WTC11 (cell line): ENCODE measurements around the gene STRN4. TPM values are rescaled to one million over a fixed set of nuclear protein-coding genes. Genes with fewer than 3 reads are reported as not detected.
A peak's percentile ranks its signal among the peaks of the same experiment; 100 is the strongest.

ENCODE experiments used
- ATAC-seq: fragments of 200-7000 bp; cut with Tn5 transposase; 2 replicates; pipeline ENCODE4 v1.10.0; 2021; ENCODE audit warnings: mild to moderate bottlenecking, moderate library complexity
- CTCF ChIA-PET: fragments of 300-600 bp; sonication (Branson Sonifier 250); formaldehyde crosslinking; loops from one replicate; lab custom pipeline; 2021; ENCODE audit warnings: antibody characterized with exemption; lab: Charles Lee
- POLR2A ChIA-PET: fragments of 350-600 bp; sonication (Branson Sonifier 250); formaldehyde crosslinking; loops from one replicate; lab custom pipeline; 2021; ENCODE audit warnings: antibody characterized with exemption; lab: Charles Lee
- DNase-seq: peaks from one replicate; pipeline ENCODE4 v3.0.0; 2021; ENCODE audit warnings: low spot score
- H3K27ac Mint-ChIP-seq: 2 replicates; pipeline ENCODE4 v1.8.0; 2021; ENCODE audit warnings: mixed read lengths
- H3K27me3 Mint-ChIP-seq: 2 replicates; pipeline ENCODE4 v1.8.0; 2021; ENCODE audit warnings: low read depth, mild to moderate bottlenecking, moderate library complexity, mixed read lengths
- H3K36me3 Mint-ChIP-seq: 2 replicates; pipeline ENCODE4 v1.8.0; 2021; ENCODE audit warnings: mixed read lengths
- H3K4me1 Mint-ChIP-seq: 2 replicates; pipeline ENCODE4 v1.8.0; 2022; ENCODE audit warnings: mixed read lengths
- H3K4me3 Mint-ChIP-seq: 2 replicates; pipeline ENCODE4 v1.8.0; 2021; ENCODE audit warnings: mild to moderate bottlenecking, moderate library complexity, mixed read lengths
- H3K9me3 Mint-ChIP-seq: 2 replicates; pipeline ENCODE4 v1.8.0; 2021; ENCODE audit warnings: mixed read lengths
- EMX1 ChIP-seq: fragments of 250-450 bp; sonication (Bioruptor Pico); IDR thresholded peaks from 2 replicates; pipeline ENCODE4 v1.8.0; 2021; ENCODE audit warnings: mild to moderate bottlenecking
- ESRRA ChIP-seq: sonication (generic); formaldehyde crosslinking; IDR thresholded peaks from 2 replicates; pipeline ENCODE4 v1.8.1; 2022; ENCODE audit warnings: mild to moderate bottlenecking, missing genetic modification reagents, borderline replicate concordance
- ETV6 ChIP-seq: sonication (generic); formaldehyde crosslinking; IDR thresholded peaks from 2 replicates; pipeline ENCODE4 v1.8.1; 2022; ENCODE audit warnings: mild to moderate bottlenecking, missing genetic modification reagents
- FOXP1 ChIP-seq: sonication (generic); formaldehyde crosslinking; IDR thresholded peaks from 2 replicates; pipeline ENCODE4 v1.8.0; 2022; ENCODE audit warnings: missing genetic modification reagents, mild to moderate bottlenecking, moderate library complexity, borderline replicate concordance
- HMGA2 ChIP-seq: fragments of 250-450 bp; sonication (Bioruptor Pico); IDR thresholded peaks from 2 replicates; pipeline ENCODE4 v1.4.0; 2021; ENCODE audit warnings: mild to moderate bottlenecking, moderate library complexity
- IRF2 ChIP-seq: sonication (generic); formaldehyde crosslinking; IDR thresholded peaks from 2 replicates; pipeline ENCODE4 v1.8.0; 2022; ENCODE audit warnings: low read depth, missing genetic modification reagents, borderline replicate concordance
- JAZF1 ChIP-seq: fragments of 250-450 bp; sonication (Bioruptor Pico); IDR thresholded peaks from 2 replicates; pipeline ENCODE4 v1.9.0; 2021; ENCODE audit warnings: moderate library complexity, mild to moderate bottlenecking, inconsistent platforms
- MYBL2 ChIP-seq: sonication (generic); formaldehyde crosslinking; IDR thresholded peaks from 2 replicates; pipeline ENCODE4 v1.8.1; 2023; ENCODE audit warnings: mild to moderate bottlenecking, moderate library complexity, missing genetic modification reagents
- NFE2L1 ChIP-seq: sonication (generic); formaldehyde crosslinking; IDR thresholded peaks from 2 replicates; pipeline ENCODE4 v1.8.1; 2023; ENCODE audit warnings: missing genetic modification reagents
- SMAD4 ChIP-seq: sonication (generic); formaldehyde crosslinking; IDR thresholded peaks from 2 replicates; pipeline ENCODE4 v1.8.0; 2022; ENCODE audit warnings: mild to moderate bottlenecking, missing genetic modification reagents
- SOX15 ChIP-seq: fragments of 250-450 bp; sonication (Bioruptor Pico); IDR thresholded peaks from 2 replicates; pipeline ENCODE4 v1.9.0; 2021; ENCODE audit warnings: mild to moderate bottlenecking
- TCF7 ChIP-seq: sonication (generic); formaldehyde crosslinking; IDR thresholded peaks from 2 replicates; pipeline ENCODE4 v1.8.0; 2022; ENCODE audit warnings: mild to moderate bottlenecking, low read depth, missing genetic modification reagents, moderate library complexity
- TP53 ChIP-seq: sonication (generic); formaldehyde crosslinking; IDR thresholded peaks from 2 replicates; pipeline ENCODE4 v1.8.1; 2023; ENCODE audit warnings: mild to moderate bottlenecking, missing genetic modification reagents
- ZNF121 ChIP-seq: sonication (generic); formaldehyde crosslinking; IDR thresholded peaks from 2 replicates; pipeline ENCODE4 v1.8.0; 2023; ENCODE audit warnings: missing genetic modification reagents
- ZNF416 ChIP-seq: fragments of 250-450 bp; sonication (Bioruptor Pico); IDR thresholded peaks from 2 replicates; pipeline ENCODE4 v1.9.0; 2021; ENCODE audit warnings: mild to moderate bottlenecking, inconsistent platforms
- ZNF671 ChIP-seq: fragments of 250-450 bp; sonication (Bioruptor Pico); IDR thresholded peaks from 2 replicates; pipeline ENCODE4 v1.8.0; 2021; ENCODE audit warnings: mild to moderate bottlenecking
- total RNA-seq: library from RNA; stranded (reverse); gene quantifications from 3 replicates; pipeline ENCODE4 v1.2.3, GENCODE V29; 2021
- TF ChIP-seq, protein P1 (sequence below): sonication (generic); formaldehyde crosslinking; conservative IDR thresholded peaks from 2 replicates; pipeline ENCODE4 v1.8.1; 2023; ENCODE audit warnings: mild to moderate bottlenecking, low read depth, missing genetic modification reagents, moderate library complexity
- TF ChIP-seq, protein P2 (sequence below): sonication (generic); formaldehyde crosslinking; IDR thresholded peaks from 2 replicates; pipeline ENCODE4 v1.8.1; 2022; ENCODE audit warnings: mild to moderate bottlenecking, moderate library complexity, missing genetic modification reagents
- TF ChIP-seq, protein P3 (sequence below): fragments of 250-450 bp; sonication (Bioruptor Pico); IDR thresholded peaks from 2 replicates; pipeline ENCODE4 v1.9.0; 2021; ENCODE audit warnings: mild to moderate bottlenecking
- TF ChIP-seq, protein P4 (sequence below): sonication (generic); formaldehyde crosslinking; IDR thresholded peaks from 2 replicates; pipeline ENCODE4 v1.8.0; 2022; ENCODE audit warnings: mild to moderate bottlenecking, missing genetic modification reagents
- TF ChIP-seq, protein P5 (sequence below): sonication (generic); formaldehyde crosslinking; IDR thresholded peaks from 2 replicates; pipeline ENCODE4 v1.8.1; 2023; ENCODE audit warnings: mild to moderate bottlenecking, missing genetic modification reagents, moderate library complexity

Gene STRN4
- total RNA-seq, 1 experiment from 2014 or later = 144 TPM

DNA sequence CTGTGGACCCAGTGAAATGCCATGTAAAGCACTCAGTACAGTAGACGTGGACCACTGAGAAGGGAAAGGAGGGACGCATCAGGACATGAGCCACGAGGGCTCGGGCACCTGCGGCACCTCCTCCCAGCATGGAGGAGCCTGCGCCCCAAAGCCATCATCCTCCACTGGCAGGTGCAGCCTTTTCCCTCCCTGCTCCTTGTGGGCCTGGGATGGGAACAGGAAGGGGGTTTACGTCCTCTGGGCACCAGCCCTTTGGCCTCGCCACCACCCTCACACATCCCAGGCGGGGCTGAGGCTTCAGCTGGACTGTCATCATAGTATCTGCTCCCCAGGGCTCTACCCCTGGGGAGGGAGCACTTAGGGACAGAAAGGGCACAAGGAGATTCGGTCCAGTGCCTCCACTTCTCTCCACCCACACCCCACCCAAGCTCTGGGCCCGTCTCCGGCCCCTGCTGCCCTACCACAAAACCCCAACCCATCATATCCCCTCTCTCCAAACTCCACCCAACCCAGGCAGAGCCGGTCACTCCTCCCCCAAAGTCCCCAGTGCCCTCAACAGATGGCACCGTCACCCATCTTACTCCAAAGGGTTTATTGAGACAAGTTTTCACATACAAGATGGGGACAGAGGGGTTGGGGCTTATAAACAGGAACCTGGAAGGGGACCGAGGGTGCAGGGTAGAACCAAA, 27.2 kb downstream of the STRN4 start (continued):
- TF ChIP-seq, protein P1, sequence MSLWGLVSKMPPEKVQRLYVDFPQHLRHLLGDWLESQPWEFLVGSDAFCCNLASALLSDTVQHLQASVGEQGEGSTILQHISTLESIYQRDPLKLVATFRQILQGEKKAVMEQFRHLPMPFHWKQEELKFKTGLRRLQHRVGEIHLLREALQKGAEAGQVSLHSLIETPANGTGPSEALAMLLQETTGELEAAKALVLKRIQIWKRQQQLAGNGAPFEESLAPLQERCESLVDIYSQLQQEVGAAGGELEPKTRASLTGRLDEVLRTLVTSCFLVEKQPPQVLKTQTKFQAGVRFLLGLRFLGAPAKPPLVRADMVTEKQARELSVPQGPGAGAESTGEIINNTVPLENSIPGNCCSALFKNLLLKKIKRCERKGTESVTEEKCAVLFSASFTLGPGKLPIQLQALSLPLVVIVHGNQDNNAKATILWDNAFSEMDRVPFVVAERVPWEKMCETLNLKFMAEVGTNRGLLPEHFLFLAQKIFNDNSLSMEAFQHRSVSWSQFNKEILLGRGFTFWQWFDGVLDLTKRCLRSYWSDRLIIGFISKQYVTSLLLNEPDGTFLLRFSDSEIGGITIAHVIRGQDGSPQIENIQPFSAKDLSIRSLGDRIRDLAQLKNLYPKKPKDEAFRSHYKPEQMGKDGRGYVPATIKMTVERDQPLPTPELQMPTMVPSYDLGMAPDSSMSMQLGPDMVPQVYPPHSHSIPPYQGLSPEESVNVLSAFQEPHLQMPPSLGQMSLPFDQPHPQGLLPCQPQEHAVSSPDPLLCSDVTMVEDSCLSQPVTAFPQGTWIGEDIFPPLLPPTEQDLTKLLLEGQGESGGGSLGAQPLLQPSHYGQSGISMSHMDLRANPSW = no peak
- no peak for TF ChIP-seq ZNF416 (CRISPR knock-in tag)

DNA sequence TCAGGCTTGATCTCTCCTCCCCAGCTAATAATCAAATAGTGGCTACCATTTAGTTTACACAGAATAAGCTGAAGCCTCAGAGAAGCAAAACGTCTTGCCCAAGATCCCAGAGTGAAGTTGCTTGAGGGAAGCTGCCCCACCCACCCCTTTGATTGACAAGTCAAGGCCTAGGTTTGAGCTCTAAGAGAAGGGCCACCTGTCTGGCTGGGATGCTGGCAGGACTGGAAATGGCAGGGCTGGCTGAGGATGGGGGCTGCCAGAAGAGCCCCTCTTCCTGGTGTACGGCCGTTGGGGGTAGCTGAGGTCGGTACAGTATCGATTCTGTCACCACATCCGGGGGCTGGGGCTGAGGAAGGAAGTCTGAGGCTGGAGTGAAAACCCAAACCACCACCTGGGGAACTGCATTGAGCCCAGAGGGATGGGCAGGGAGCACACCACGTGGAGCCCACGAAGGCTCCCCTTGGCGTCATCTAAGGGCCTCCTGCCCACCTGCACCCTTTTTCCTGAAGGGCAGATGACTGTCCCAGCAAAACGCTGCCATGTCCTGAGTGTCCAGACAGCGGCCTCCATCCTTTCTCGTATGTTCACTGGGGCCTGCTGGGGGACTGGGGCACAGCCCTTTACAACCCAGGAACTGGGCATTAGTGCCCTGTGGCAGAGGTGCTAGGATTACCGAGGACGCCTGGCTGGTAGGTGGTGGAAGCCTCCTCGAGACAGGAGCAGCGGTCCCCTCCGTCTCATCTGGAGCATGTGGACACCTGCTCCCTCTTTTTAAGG, 27.9 kb downstream of the STRN4 start:
- CTCF ChIA-PET = interaction anchor here (0.6 to 1.3 kb wide), 4 partner anchors 10 to 44 kb away, joined by 3 to 11 read pairs (median 6); no protein-coding TSS in a partner anchor
- H3K36me3 Mint-ChIP-seq = peaks cover 11% of the 10 kb centered on the region
- ATAC-seq (no peak), DNase-seq (peak; percentile 39)
- H3K27me3 Mint-ChIP-seq = no peaks in the 10 kb centered on the region
- peak overlapping the region; percentile 95 for H3K4me3 Mint-ChIP-seq
- POLR2A ChIA-PET = no interaction called here
- H3K27ac Mint-ChIP-seq = peak overlapping the region; percentile 94
- TF ChIP-seq HMGA2 (CRISPR knock-in tag) (no peak), ZNF121 (CRISPR knock-in tag) (no peak)
- TF ChIP-seq, protein P2, sequence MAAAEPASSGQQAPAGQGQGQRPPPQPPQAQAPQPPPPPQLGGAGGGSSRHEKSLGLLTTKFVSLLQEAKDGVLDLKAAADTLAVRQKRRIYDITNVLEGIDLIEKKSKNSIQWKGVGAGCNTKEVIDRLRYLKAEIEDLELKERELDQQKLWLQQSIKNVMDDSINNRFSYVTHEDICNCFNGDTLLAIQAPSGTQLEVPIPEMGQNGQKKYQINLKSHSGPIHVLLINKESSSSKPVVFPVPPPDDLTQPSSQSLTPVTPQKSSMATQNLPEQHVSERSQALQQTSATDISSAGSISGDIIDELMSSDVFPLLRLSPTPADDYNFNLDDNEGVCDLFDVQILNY = no peak
- H3K9me3 Mint-ChIP-seq = no peaks in the 10 kb centered on the region
- peaks cover 16% of the 10 kb centered on the region for H3K4me1 Mint-ChIP-seq

DNA sequence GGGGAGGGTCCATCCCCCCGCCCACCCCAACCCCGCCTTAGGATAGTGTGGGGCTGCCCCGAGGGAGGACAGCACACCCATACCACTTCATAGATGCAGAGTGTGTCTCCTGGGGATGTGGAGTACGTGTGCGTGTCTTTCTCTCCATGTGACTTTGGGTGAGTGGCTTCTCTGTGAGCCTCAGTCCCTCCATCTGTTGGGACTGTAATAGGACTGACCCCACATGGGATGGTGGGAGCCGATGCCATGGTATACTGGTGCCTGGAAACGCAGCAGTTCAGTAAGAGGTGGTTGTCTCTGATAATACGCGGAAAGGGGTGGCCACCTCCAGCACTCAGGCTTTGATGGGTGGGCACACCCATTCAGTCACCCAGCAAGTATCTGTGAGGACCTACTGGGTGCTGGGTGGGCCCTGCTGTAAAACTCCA, 28.5 kb downstream of the STRN4 start:
- Mint-ChIP-seq H3K4me3 (peak overlapping the region; percentile 95), H3K36me3 (peaks cover 11% of the 10 kb centered on the region), H3K27me3 (no peaks in the 10 kb centered on the region), H3K9me3 (no peaks in the 10 kb centered on the region), H3K27ac (peak overlapping the region; percentile 94), H3K4me1 (peaks cover 18% of the 10 kb centered on the region)
- ChIA-PET CTCF (interaction anchor here (0.6 to 1.3 kb wide), 4 partner anchors 11 to 43 kb away, joined by 3 to 11 read pairs (median 6); no protein-coding TSS in a partner anchor), POLR2A (no interaction called here)
- DNase-seq (no peak), ATAC-seq (no peak)
- TF ChIP-seq EMX1 (CRISPR knock-in tag) (0 out of 2 replicates have a peak, but pooled peaks have one; percentile 18), ZNF416 (CRISPR knock-in tag) (no peak)

DNA sequence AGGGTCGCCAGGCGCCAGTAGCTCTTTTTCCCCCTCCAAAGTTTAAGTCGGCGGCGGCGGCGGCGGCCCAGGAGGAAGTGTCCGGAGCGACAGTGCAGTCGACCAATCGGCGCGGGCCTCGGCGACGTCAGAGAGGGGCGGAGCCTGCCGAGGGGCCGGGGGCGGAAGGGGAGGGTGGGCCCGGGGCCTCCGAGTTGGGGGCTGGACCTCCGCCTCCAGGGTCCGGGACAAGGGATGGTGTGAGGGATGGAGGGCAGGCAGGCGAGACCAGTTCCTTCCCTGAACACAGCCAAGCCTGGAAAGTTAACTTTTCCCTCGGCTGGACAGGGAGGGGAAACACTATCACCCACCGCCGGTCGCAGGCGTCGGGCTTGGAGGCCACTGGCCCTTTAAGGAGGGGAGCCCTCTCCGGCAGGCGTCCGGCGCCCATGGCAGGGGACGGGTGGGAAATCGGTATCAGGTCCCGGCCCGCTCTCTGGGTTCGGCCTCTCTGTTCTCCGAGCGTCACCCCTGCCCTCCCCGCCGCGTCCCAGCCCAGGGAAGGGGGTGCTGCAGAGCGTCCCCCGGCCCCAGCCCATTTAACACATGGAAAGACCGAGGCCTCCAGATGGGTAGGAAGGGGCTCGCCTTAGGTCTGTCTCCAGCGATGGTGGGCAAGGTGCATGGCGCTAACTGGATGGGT, 29.1 kb downstream of the STRN4 start, which contains the start of gene PRKD2:
Gene PRKD2, minus strand, starts transcription at position 81 of the 682 bp plus-strand sequence. CDS start 744 bp downstream, outside the sequence.
- Mint-ChIP-seq H3K27ac (peak within 1 kb of the TSS; percentile 94), H3K27me3 (no peaks in the 10 kb centered on the region), H3K36me3 (peaks cover 11% of the 10 kb centered on the region), H3K4me3 (peak within 1 kb of the TSS; percentile 95), H3K4me1 (peaks cover 18% of the 10 kb centered on the region), H3K9me3 (no peaks in the 10 kb centered on the region)
- DNase-seq (peak; percentile 97), ATAC-seq (peak; percentile 62)
- CTCF ChIA-PET = interaction anchor here (0.6 to 3.9 kb wide), 13 partner anchors 11 to 1697 kb away, joined by 3 to 32 read pairs (median 6); partner anchors contain the start of gene DACT3
- POLR2A ChIA-PET = interaction anchor here (0.6 to 2.0 kb wide), 4 partner anchors 11 to 920 kb away, joined by 3 to 6 read pairs (median 4); no protein-coding TSS in a partner anchor
- TF ChIP-seq TCF7 (no peak), ESRRA (no peak), IRF2 (CRISPR knock-in tag) (no peak), FOXP1 (CRISPR knock-in tag) (peak; percentile 49; the same call in 1 of the 2 replicates), TP53 (CRISPR knock-in tag) (no peak), ZNF671 (CRISPR knock-in tag) (no peak), MYBL2 (CRISPR knock-in tag) (0 out of 2 replicates have a peak, but pooled peaks have one; percentile 14), SOX15 (no peak), SMAD4 (no peak), JAZF1 (CRISPR knock-in tag) (no peak), ETV6 (CRISPR knock-in tag) (peak; percentile 48; the same call in 1 of the 2 replicates), NFE2L1 (CRISPR knock-in tag) (0 out of 2 replicates have a peak, but pooled peaks have one; percentile 55)
- TF ChIP-seq, protein P3, sequence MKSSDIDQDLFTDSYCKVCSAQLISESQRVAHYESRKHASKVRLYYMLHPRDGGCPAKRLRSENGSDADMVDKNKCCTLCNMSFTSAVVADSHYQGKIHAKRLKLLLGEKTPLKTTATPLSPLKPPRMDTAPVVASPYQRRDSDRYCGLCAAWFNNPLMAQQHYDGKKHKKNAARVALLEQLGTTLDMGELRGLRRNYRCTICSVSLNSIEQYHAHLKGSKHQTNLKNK = peak; percentile 37; the same call in 1 of the 2 replicates
- TF ChIP-seq, protein P4, sequence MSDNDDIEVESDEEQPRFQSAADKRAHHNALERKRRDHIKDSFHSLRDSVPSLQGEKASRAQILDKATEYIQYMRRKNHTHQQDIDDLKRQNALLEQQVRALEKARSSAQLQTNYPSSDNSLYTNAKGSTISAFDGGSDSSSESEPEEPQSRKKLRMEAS (CRISPR knock-in tag) = 0 out of 2 replicates have a peak, but pooled peaks have one; percentile 19
- TF ChIP-seq, protein P5, sequence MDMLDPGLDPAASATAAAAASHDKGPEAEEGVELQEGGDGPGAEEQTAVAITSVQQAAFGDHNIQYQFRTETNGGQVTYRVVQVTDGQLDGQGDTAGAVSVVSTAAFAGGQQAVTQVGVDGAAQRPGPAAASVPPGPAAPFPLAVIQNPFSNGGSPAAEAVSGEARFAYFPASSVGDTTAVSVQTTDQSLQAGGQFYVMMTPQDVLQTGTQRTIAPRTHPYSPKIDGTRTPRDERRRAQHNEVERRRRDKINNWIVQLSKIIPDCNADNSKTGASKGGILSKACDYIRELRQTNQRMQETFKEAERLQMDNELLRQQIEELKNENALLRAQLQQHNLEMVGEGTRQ (CRISPR knock-in tag) = no peak
